Gastrocnemius medialis (tissue), 4 donors: ENCODE data around the gene GRM1. TPM values are rescaled to one million over a fixed set of nuclear protein-coding genes. Genes with fewer than 3 reads are reported as not detected.

Experiments used
- ATAC-seq, 2 donors: fragments of 150-250 bp; one replicate each; pipeline ENCODE4 v1.9.1; 2016
- DNase-seq, 2 donors: peaks; one replicate each; pipeline ENCODE4 v3.0.0-alpha.2; 2019
- H3K27ac ChIP-seq, 4 donors: fragments of 200-600 bp; sonication (generic); 1 replicate in 1 of 4; 2 replicates in 3 of 4; pipeline ENCODE4 v1.5.1; 2016 to 2018; ENCODE audit warnings: mild to moderate bottlenecking in 2 of 4, moderate library complexity in 1 of 4
- H3K27me3 ChIP-seq, 3 donors: fragments of 200-600 bp; sonication (generic) in 2 of 3; 1 replicate in 1 of 3; 2 replicates in 2 of 3; pipeline versions ENCODE4 v1.5.1 to v1.6.0; 2016 to 2019; ENCODE audit warnings: mild to moderate bottlenecking in 1 of 3, moderate library complexity in 1 of 3
- H3K36me3 ChIP-seq, 2 donors: fragments of 200-600 bp; sonication (generic) in 1 of 2; one replicate each; pipeline ENCODE4 v1.5.1; 2017 to 2018
- H3K4me1 ChIP-seq, 2 donors: fragments of 200-600 bp; sonication (generic) in 1 of 2; one replicate each; pipeline ENCODE4 v1.5.1; 2016 to 2017; ENCODE audit warnings: mild to moderate bottlenecking in 2 of 2
- H3K4me3 ChIP-seq, 4 donors: fragments of 200-600 bp; sonication (generic) in 3 of 4; 1 replicate in 1 of 4; 2 replicates in 3 of 4; pipeline ENCODE4 v1.5.1; 2016 to 2019; ENCODE audit warnings: mild to moderate bottlenecking in 2 of 4
- H3K9me3 ChIP-seq, 3 donors: fragments of 200-600 bp; sonication (generic) in 2 of 3; 1 replicate in 1 of 3; 2 replicates in 2 of 3; pipeline ENCODE4 v1.5.1; 2016 to 2019
- POLR2A ChIP-seq, 2 donors: fragments of 450-650 bp; IDR thresholded peaks; one replicate each; pipeline ENCODE4 v1.6.1; 2017; ENCODE audit warnings: antibody characterized with exemption in 2 of 2, mild to moderate bottlenecking in 2 of 2, moderate library complexity in 2 of 2
- in situ Hi-C, 4 donors: fragments of 200-750 bp; cut with MboI; loops; one replicate each; pipeline versions ENCODE4 v1.15.0 to v1.8.0; 2017; ENCODE audit warnings: low sequenced_read_pairs in 4 of 4
- intact Hi-C: fragments of 100-400 bp; cut with DNase I; formaldehyde crosslinking; loops from one replicate; pipeline ENCODE4 v1.15.1; 2023; ENCODE audit warnings: low total_unique reads
- total RNA-seq, 4 donors: library from RNA; depleted of rRNA; stranded (reverse); fragments of >200 nt; gene quantifications; one replicate each; pipeline versions ENCODE4 v1.1.0 to v1.2.3, GENCODE V29; 2016
- TF ChIP-seq, protein P1 (sequence below), 5 experiments: fragments of 450-650 bp in 3 of 5; fragments of 200-600 bp in 2 of 5; sonication (generic) in 2 of 5; IDR thresholded peaks in 4 of 5; conservative IDR thresholded peaks in 1 of 5; 1 replicate in 4 of 5; 2 replicates in 1 of 5; pipeline ENCODE4 v1.5.1; 2016 to 2019; ENCODE audit warnings: antibody characterized with exemption in 5 of 5, mild to moderate bottlenecking in 3 of 5, moderate library complexity in 3 of 5

Gene GRM1
- total RNA-seq, 4 donors from 2014 or later = 0.04 TPM; not detected in 3

DNA sequence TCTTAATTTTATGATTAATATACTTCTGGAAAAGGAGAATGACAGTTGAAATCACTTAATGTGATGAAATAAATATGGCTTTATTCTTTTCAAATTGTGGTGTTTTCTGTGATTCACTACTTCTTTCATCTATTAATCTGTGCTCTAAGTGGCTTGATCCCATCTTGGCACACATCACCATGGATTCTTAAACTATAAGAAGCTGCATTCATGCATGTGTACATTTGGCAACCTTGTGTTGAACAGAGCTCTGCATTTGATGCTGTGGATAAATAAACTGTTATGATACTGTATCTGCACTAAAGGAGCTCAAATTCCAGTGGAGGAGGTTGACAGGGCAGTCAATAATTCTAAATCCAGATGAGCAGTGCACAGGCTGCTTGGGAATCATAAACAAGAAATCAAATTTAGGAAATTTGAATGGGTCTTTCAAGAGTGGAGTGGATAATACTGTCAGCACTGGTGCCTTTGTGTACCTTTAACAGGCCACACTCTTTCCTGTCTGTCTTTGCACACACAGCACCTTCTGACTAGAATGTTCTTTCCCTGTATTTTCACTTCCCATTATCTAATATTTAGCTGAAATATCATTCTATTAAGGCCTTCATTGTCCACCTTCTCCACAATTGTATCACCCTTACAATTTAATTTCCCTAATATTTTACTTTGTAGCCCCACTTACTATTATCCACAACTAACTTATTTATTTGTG is 252.9 kb downstream of the GRM1 start:
- no peak for TF ChIP-seq POLR2A (IDR thresholded peaks at IDR 0.05)
- TF ChIP-seq, protein P1, sequence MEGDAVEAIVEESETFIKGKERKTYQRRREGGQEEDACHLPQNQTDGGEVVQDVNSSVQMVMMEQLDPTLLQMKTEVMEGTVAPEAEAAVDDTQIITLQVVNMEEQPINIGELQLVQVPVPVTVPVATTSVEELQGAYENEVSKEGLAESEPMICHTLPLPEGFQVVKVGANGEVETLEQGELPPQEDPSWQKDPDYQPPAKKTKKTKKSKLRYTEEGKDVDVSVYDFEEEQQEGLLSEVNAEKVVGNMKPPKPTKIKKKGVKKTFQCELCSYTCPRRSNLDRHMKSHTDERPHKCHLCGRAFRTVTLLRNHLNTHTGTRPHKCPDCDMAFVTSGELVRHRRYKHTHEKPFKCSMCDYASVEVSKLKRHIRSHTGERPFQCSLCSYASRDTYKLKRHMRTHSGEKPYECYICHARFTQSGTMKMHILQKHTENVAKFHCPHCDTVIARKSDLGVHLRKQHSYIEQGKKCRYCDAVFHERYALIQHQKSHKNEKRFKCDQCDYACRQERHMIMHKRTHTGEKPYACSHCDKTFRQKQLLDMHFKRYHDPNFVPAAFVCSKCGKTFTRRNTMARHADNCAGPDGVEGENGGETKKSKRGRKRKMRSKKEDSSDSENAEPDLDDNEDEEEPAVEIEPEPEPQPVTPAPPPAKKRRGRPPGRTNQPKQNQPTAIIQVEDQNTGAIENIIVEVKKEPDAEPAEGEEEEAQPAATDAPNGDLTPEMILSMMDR (IDR thresholded peaks at IDR 0.05 in 4 of 5, conservative IDR thresholded peaks at IDR 0.05 in 1 of 5) = no peak
- in situ Hi-C loops = no loop called here
- H3K36me3 ChIP-seq = no peaks in the 10 kb centered on the region
- no peak for DNase-seq
- no peaks in the 10 kb centered on the region for H3K9me3 ChIP-seq
- no peaks in the 10 kb centered on the region for H3K27me3 ChIP-seq
- no peak overlapping the region for H3K27ac ChIP-seq
- intact Hi-C loops = no loop called here
- ATAC-seq = no peak
- no peaks in the 10 kb centered on the region for H3K4me1 ChIP-seq
- no peak overlapping the region for H3K4me3 ChIP-seq

DNA sequence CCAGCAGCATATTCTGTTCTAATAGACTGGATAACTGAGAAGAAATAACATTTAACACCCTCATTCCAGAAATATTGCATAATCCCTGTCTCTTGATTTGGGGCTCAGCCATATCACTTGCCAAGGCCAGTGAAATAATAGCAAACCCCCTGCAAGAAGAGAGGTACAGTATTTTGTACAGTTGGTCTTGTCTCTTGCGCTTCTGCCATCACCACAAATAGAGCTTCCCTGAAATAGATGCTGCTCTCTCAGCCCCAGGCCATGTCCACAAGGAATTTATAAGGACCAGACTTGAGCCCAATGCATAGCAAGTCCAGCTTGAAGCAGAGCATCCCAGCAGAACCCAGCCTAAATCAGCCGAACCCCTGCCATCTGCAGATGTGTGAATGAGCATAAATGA is 254.0 kb downstream of the GRM1 start:
- Histone ChIP-seq H3K27ac (no peak overlapping the region), H3K4me3 (no peak overlapping the region), H3K36me3 (no peaks in the 10 kb centered on the region), H3K27me3 (no peaks in the 10 kb centered on the region), H3K9me3 (no peaks in the 10 kb centered on the region), H3K4me1 (no peaks in the 10 kb centered on the region)
- in situ Hi-C loops = no loop called here
- intact Hi-C loops = no loop called here
- TF ChIP-seq POLR2A (IDR thresholded peaks at IDR 0.05) = no peak
- TF ChIP-seq, protein P1 (IDR thresholded peaks at IDR 0.05 in 4 of 5, conservative IDR thresholded peaks at IDR 0.05 in 1 of 5) = no peak
- no peak for DNase-seq
- ATAC-seq = no peak

DNA sequence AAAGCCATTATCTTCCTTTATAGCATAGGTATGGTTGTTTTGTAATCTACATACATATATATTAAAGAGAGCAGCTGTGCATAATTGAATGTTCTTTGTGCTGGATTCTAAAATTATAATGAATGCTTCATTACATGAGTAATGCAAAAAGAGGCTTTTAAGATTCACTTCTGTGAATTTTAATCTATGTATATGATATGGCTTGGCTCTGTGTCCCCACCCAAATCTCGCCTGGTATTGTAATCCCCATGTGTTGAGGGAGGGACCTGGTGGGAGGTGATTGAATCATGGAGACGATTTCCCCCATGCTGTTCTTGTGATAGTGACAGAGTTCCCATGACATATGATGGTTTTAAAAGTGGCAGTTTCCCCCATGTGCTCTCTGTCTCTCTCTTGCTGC is 255.4 kb downstream of the GRM1 start:
- TF ChIP-seq, protein P1 (IDR thresholded peaks at IDR 0.05 in 4 of 5, conservative IDR thresholded peaks at IDR 0.05 in 1 of 5) = no peak
- no peak for TF ChIP-seq POLR2A (IDR thresholded peaks at IDR 0.05)
- intact Hi-C loops = no loop called here

DNA sequence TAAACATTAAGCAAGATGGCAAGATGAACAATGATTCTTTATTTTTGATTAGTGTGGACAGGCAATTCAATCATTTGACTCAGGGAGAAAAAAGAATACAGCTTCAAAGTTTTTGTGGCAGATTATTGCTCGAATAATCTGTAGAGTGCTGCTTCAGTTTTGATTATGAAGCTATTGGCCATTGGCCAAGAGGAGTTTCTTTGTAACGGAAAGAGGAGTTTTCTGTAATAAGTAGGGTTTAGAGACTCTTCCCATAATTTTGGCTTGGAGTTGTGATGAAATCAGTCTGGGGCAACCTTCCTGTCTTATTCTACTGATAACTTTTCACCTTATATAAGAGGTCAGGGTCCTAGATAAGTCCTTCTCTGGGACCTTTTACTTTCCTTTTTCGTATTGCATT is 258.1 kb downstream of the GRM1 start:
- intact Hi-C loops (no loop called here), in situ Hi-C loops (no loop called here)
- H3K4me1 ChIP-seq = no peaks in the 10 kb centered on the region
- TF ChIP-seq, protein P1 (IDR thresholded peaks at IDR 0.05 in 4 of 5, conservative IDR thresholded peaks at IDR 0.05 in 1 of 5) = no peak
- TF ChIP-seq POLR2A (IDR thresholded peaks at IDR 0.05) = no peak
- H3K36me3 ChIP-seq = no peaks in the 10 kb centered on the region
- no peak overlapping the region for H3K27ac ChIP-seq
- H3K4me3 ChIP-seq = no peak overlapping the region
- DNase-seq = no peak
- no peak for ATAC-seq
- H3K27me3 ChIP-seq = no peaks in the 10 kb centered on the region
- no peaks in the 10 kb centered on the region for H3K9me3 ChIP-seq

More for the DNA sequence above, 255.4 kb downstream of the GRM1 start:
- in situ Hi-C loops = no loop called here
- Histone ChIP-seq H3K9me3 (no peaks in the 10 kb centered on the region), H3K27ac (no peak overlapping the region), H3K36me3 (no peaks in the 10 kb centered on the region), H3K27me3 (no peaks in the 10 kb centered on the region), H3K4me3 (no peak overlapping the region), H3K4me1 (no peaks in the 10 kb centered on the region)
- DNase-seq = no peak
- ATAC-seq = no peak
